Astrocyte (in vitro differentiated cells and primary cell): ENCODE results near the gene PGRMC1. TPM values are rescaled to one million over a fixed set of nuclear protein-coding genes. Genes with fewer than 3 reads are reported as not detected.
"Not testable (repeated sequence)": the region's sequence is repeated elsewhere in the genome, so short reads cannot be mapped to it uniquely, and the experiment has no call there.

Experiments used
- DNase-seq: peaks from one replicate; pipeline ENCODE4 v3.0.0-alpha.2; 2010; ENCODE audit warnings: low read depth
- FAIRE-seq: peaks from 2 replicates; lab custom pipeline; 2011; peaks lifted over from hg19 to GRCh38; lab: Jason Lieb, UNC
- H2AFZ ChIP-seq: 2 replicates; pipeline ENCODE4 v1.6.0; 2012; ENCODE audit warnings: low read depth, low read length, inconsistent platforms
- H3K27ac ChIP-seq: 2 replicates; pipeline ENCODE4 v1.5.1; 2011; ENCODE audit warnings: low read depth, low read length, inconsistent platforms
- H3K27me3 ChIP-seq: 2 replicates; pipeline ENCODE4 v1.6.0; 2011; ENCODE audit warnings: low read length, inconsistent platforms; ENCODE audit not compliant: insufficient read depth
- H3K36me3 ChIP-seq: 2 replicates; pipeline ENCODE4 v1.5.1; 2011; ENCODE audit warnings: low read length, inconsistent platforms; ENCODE audit not compliant: insufficient read depth
- H3K4me1 ChIP-seq: 2 replicates; pipeline ENCODE4 v1.5.1; 2011; ENCODE audit warnings: low read length, inconsistent platforms; ENCODE audit not compliant: insufficient read depth
- H3K4me2 ChIP-seq: 2 replicates; pipeline ENCODE4 v1.6.0; 2012; ENCODE audit warnings: low read length, inconsistent platforms
- H3K4me3 ChIP-seq: 2 replicates; pipeline ENCODE4 v1.5.1; 2011; ENCODE audit warnings: low read depth, mild to moderate bottlenecking, low read length, inconsistent platforms; ENCODE audit not compliant: insufficient read depth
- H3K79me2 ChIP-seq: 2 replicates; pipeline ENCODE4 v1.6.0; 2012; ENCODE audit warnings: mild to moderate bottlenecking, low read length, inconsistent platforms; ENCODE audit not compliant: insufficient read depth
- H3K9ac ChIP-seq: 2 replicates; pipeline ENCODE4 v1.6.0; 2012; ENCODE audit warnings: mild to moderate bottlenecking, low read length, inconsistent platforms
- H3K9me3 ChIP-seq: 2 replicates; pipeline ENCODE4 v1.5.1; 2012; ENCODE audit warnings: low read depth, mild to moderate bottlenecking, low read length, inconsistent platforms; ENCODE audit not compliant: insufficient read depth
- H4K20me1 ChIP-seq: 2 replicates; pipeline ENCODE4 v1.6.0; 2012; ENCODE audit warnings: low read length, inconsistent platforms; ENCODE audit not compliant: insufficient read depth
- H3K27ac Mint-ChIP-seq: one replicate; pipeline ENCODE4 v1.8.0; 2021; ENCODE audit warnings: mild to moderate bottlenecking, mixed read lengths; ENCODE audit not compliant: unreplicated experiment
- H3K27me3 Mint-ChIP-seq: one replicate; pipeline ENCODE4 v1.8.0; 2021; ENCODE audit warnings: low read depth, mixed read lengths; ENCODE audit not compliant: unreplicated experiment
- H3K36me3 Mint-ChIP-seq: one replicate; pipeline ENCODE4 v1.8.0; 2021; ENCODE audit warnings: low read depth, mixed read lengths; ENCODE audit not compliant: unreplicated experiment
- H3K4me1 Mint-ChIP-seq: one replicate; pipeline ENCODE4 v1.8.0; 2021; ENCODE audit warnings: low read depth, mixed read lengths; ENCODE audit not compliant: unreplicated experiment
- H3K4me3 Mint-ChIP-seq: one replicate; pipeline ENCODE4 v1.8.0; 2021; ENCODE audit warnings: mild to moderate bottlenecking, moderate library complexity, mixed read lengths; ENCODE audit not compliant: unreplicated experiment
- H3K9me3 Mint-ChIP-seq: one replicate; pipeline ENCODE4 v1.8.0; 2021; ENCODE audit warnings: mild to moderate bottlenecking, mixed read lengths; ENCODE audit not compliant: unreplicated experiment
- CTCF ChIP-seq: IDR thresholded peaks from 2 replicates; pipeline ENCODE4 v1.5.1; 2011; ENCODE audit warnings: low read depth, mild to moderate bottlenecking, inconsistent platforms, low read length, moderate library complexity; ENCODE audit not compliant: insufficient read depth
- EZH2 ChIP-seq: IDR thresholded peaks from 2 replicates; pipeline ENCODE4 v1.6.1; 2012; ENCODE audit warnings: mild to moderate bottlenecking, low read length, inconsistent platforms; ENCODE audit not compliant: insufficient read depth
- total RNA-seq: library from RNA; stranded (reverse); gene quantifications from 2 replicates; pipeline ENCODE4 v1.2.1, GENCODE V29; 2021

PGRMC1 gene
- total RNA-seq, 1 donor from 2014 or later, result 118 TPM

- peak overlapping the region; percentile 3 for H3K4me3 ChIP-seq
- Mint-ChIP-seq H3K4me1 (no peaks in the 10 kb centered on the region), H3K4me3 (peak overlapping the region; percentile 57), H3K27ac (no peak overlapping the region), H3K9me3 (peaks cover 4% of the 10 kb centered on the region), H3K27me3 (peaks cover 18% of the 10 kb centered on the region), H3K36me3 (no peaks in the 10 kb centered on the region)
- no peaks in the 10 kb centered on the region for H3K36me3 ChIP-seq
- H3K4me2 ChIP-seq, result peak overlapping the region; percentile 66
- H3K27ac ChIP-seq, result no peak overlapping the region
- H2AFZ ChIP-seq, result peak overlapping the region; percentile 80
- no peaks in the 10 kb centered on the region for H3K9me3 ChIP-seq
- peak; percentile 23 for DNase-seq
- TF ChIP-seq EZH2, result no peak
- no peak for FAIRE-seq
- no peaks in the 10 kb centered on the region for H4K20me1 ChIP-seq
- no peaks in the 10 kb centered on the region for H3K4me1 ChIP-seq
- H3K9ac ChIP-seq, result no peak overlapping the region
- no peaks in the 10 kb centered on the region for H3K27me3 ChIP-seq
- H3K79me2 ChIP-seq, result no peaks in the 10 kb centered on the region
Observed at GRCh38 chrX:119273420-119274192, 37.5 kb downstream of the PGRMC1 start.

GRCh38 chrX:119282347-119282746, 46.3 kb downstream of the PGRMC1 start:
- H3K27ac ChIP-seq, FAIRE-seq, H2AFZ ChIP-seq: not testable (repeated sequence)

DNA sequence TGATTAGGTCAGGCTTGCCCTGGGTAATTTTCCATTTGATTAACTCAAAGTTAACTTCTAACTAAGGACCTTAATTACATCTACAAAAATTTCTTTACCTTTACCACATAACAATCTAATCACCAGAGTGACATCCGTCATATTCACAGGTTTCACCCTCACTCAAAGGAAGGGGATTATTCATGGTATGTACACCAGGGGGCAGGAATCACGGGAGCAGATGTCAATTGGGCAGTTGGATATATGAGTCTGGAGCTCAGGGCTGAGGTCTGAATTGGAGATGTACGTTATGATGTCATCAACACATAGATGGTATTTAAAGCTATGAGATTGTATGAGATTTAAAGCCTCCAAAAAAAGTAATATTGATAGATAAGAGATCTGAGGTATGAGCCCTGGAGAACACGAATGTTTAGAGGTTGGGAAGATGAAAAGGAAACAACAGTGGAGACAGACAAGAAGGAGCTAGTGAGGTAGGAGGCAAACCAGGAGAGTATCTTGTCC, 52.9 kb downstream of the PGRMC1 start:
- DNase-seq, result no peak
- H3K4me3 ChIP-seq, result no peak overlapping the region
- Mint-ChIP-seq H3K4me3 (no peak overlapping the region), H3K9me3 (no peaks in the 10 kb centered on the region), H3K27ac (no peak overlapping the region), H3K4me1 (peaks cover 16% of the 10 kb centered on the region), H3K27me3 (no peaks in the 10 kb centered on the region), H3K36me3 (no peaks in the 10 kb centered on the region)
- H3K9me3 ChIP-seq, result no peaks in the 10 kb centered on the region
- H3K79me2 ChIP-seq, result no peaks in the 10 kb centered on the region
- no peak overlapping the region for H3K4me2 ChIP-seq
- H3K4me1 ChIP-seq, result no peaks in the 10 kb centered on the region
- no peak for TF ChIP-seq EZH2
- TF ChIP-seq CTCF, result no peak
- H3K27ac ChIP-seq, result no peak overlapping the region
- no peaks in the 10 kb centered on the region for H4K20me1 ChIP-seq
- no peak overlapping the region for H3K9ac ChIP-seq
- H3K36me3 ChIP-seq, result no peaks in the 10 kb centered on the region
- FAIRE-seq, result peak; percentile 82
- H2AFZ ChIP-seq, result no peak overlapping the region
- no peaks in the 10 kb centered on the region for H3K27me3 ChIP-seq

More at GRCh38 chrX:119282347-119282746, 46.3 kb downstream of the PGRMC1 start:
- not testable (repeated sequence) for H3K36me3 Mint-ChIP-seq, H3K4me3 ChIP-seq, H3K4me2 ChIP-seq, DNase-seq, H3K4me1 Mint-ChIP-seq, H4K20me1 ChIP-seq, H3K27ac Mint-ChIP-seq, H3K27me3 ChIP-seq, H3K4me1 ChIP-seq, H3K36me3 ChIP-seq, H3K9me3 ChIP-seq, H3K4me3 Mint-ChIP-seq, H3K27me3 Mint-ChIP-seq, H3K9ac ChIP-seq, H3K9me3 Mint-ChIP-seq, H3K79me2 ChIP-seq
